ENCODE data around the gene NOXA1. TPM values are rescaled to one million over a fixed set of nuclear protein-coding genes. Genes with fewer than 3 reads are reported as not detected.
"Not testable (repeated sequence)": the region's sequence is repeated elsewhere in the genome, so short reads cannot be mapped to it uniquely, and the experiment has no call there.

NOXA1 gene
- total RNA-seq, 1 donor from 2014 or later: 0.50 TPM

GRCh38 chr9:137448602-137448962, 25.4 kb downstream of the NOXA1 start:
- Mint-ChIP-seq H3K9me3 (ENCODE audit: unreplicated experiment) (no peaks in the 10 kb centered on the region), H3K27ac (ENCODE audit: unreplicated experiment) (no peak overlapping the region), H3K4me3 (ENCODE audit: unreplicated experiment) (no peak overlapping the region), H3K4me1 (ENCODE audit: low read depth, unreplicated experiment) (peaks cover 2% of the 10 kb centered on the region), H3K27me3 (ENCODE audit: low read depth, unreplicated experiment) (peaks cover 1% of the 10 kb centered on the region), H3K36me3 (ENCODE audit: low read depth, unreplicated experiment) (peaks cover 2% of the 10 kb centered on the region)
- Histone ChIP-seq H3K27me3 (ENCODE audit: insufficient read depth, low read length) (no peaks in the 10 kb centered on the region), H3K36me3 (ENCODE audit: insufficient read depth, low read length) (peaks cover 3% of the 10 kb centered on the region), H3K9me3 (ENCODE audit: insufficient read depth, low read depth, low read length) (no peaks in the 10 kb centered on the region), H2AFZ (ENCODE audit: low read depth, low read length) (no peak overlapping the region), H3K4me2 (ENCODE audit: low read length) (no peak overlapping the region), H3K27ac (ENCODE audit: low read depth, low read length) (no peak overlapping the region), H3K9ac (ENCODE audit: low read length) (no peak overlapping the region), H4K20me1 (ENCODE audit: insufficient read depth, low read length) (peaks cover 18% of the 10 kb centered on the region), H3K4me3 (ENCODE audit: insufficient read depth, low read depth, low read length) (no peak overlapping the region), H3K4me1 (ENCODE audit: insufficient read depth, low read length) (no peaks in the 10 kb centered on the region), H3K79me2 (ENCODE audit: insufficient read depth, low read length) (no peaks in the 10 kb centered on the region)
- FAIRE-seq: no peak
- no peak for TF ChIP-seq EZH2 (IDR thresholded peaks at IDR 0.05; ENCODE audit: insufficient read depth, low read length)
- TF ChIP-seq CTCF (IDR thresholded peaks at IDR 0.05; ENCODE audit: insufficient read depth, low read depth, low read length): no peak
- DNase-seq (ENCODE audit: low read depth): no peak

- no peak for TF ChIP-seq CTCF (IDR thresholded peaks at IDR 0.05; ENCODE audit: insufficient read depth, low read depth, low read length)
- TF ChIP-seq EZH2 (IDR thresholded peaks at IDR 0.05; ENCODE audit: insufficient read depth, low read length): no peak
- H3K27ac ChIP-seq (ENCODE audit: low read depth, low read length): no peak overlapping the region
- no peak for DNase-seq (ENCODE audit: low read depth)
- no peaks in the 10 kb centered on the region for H3K79me2 ChIP-seq (ENCODE audit: insufficient read depth, low read length)
- no peak overlapping the region for H3K4me2 ChIP-seq (ENCODE audit: low read length)
- H4K20me1 ChIP-seq (ENCODE audit: insufficient read depth, low read length): peaks cover 19% of the 10 kb centered on the region
- H2AFZ ChIP-seq (ENCODE audit: low read depth, low read length): no peak overlapping the region
- peaks cover 2% of the 10 kb centered on the region for H3K4me1 Mint-ChIP-seq (ENCODE audit: low read depth, unreplicated experiment)
- peaks cover under 1% of the 10 kb centered on the region for H3K4me1 ChIP-seq (ENCODE audit: insufficient read depth, low read length)
- no peak overlapping the region for H3K27ac Mint-ChIP-seq (ENCODE audit: unreplicated experiment)
- no peaks in the 10 kb centered on the region for H3K9me3 ChIP-seq (ENCODE audit: insufficient read depth, low read depth, low read length)
- H3K27me3 ChIP-seq (ENCODE audit: insufficient read depth, low read length): no peaks in the 10 kb centered on the region
- peaks cover 1% of the 10 kb centered on the region for H3K27me3 Mint-ChIP-seq (ENCODE audit: low read depth, unreplicated experiment)
- no peak overlapping the region for H3K4me3 Mint-ChIP-seq (ENCODE audit: unreplicated experiment)
- H3K9ac ChIP-seq (ENCODE audit: low read length): no peak overlapping the region
- no peak for FAIRE-seq
- H3K9me3 Mint-ChIP-seq (ENCODE audit: unreplicated experiment): no peaks in the 10 kb centered on the region
- H3K36me3 ChIP-seq (ENCODE audit: insufficient read depth, low read length): peaks cover 3% of the 10 kb centered on the region
- no peak overlapping the region for H3K4me3 ChIP-seq (ENCODE audit: insufficient read depth, low read depth, low read length)
- peaks cover 4% of the 10 kb centered on the region for H3K36me3 Mint-ChIP-seq (ENCODE audit: low read depth, unreplicated experiment)
These were observed 26.1 kb downstream of the NOXA1 start for GRCh38 chr9:137449081-137449844.

GRCh38 chr9:137449931-137450538, 26.8 kb downstream of the NOXA1 start:
- no peak overlapping the region for H3K4me3 Mint-ChIP-seq (ENCODE audit: unreplicated experiment)
- Histone ChIP-seq H3K27ac (ENCODE audit: low read depth, low read length) (no peak overlapping the region), H3K4me3 (ENCODE audit: insufficient read depth, low read depth, low read length) (no peak overlapping the region), H3K27me3 (ENCODE audit: insufficient read depth, low read length) (no peaks in the 10 kb centered on the region), H3K4me2 (ENCODE audit: low read length) (no peak overlapping the region), H3K9ac (ENCODE audit: low read length) (no peak overlapping the region), H3K36me3 (ENCODE audit: insufficient read depth, low read length) (peaks cover 3% of the 10 kb centered on the region), H4K20me1 (ENCODE audit: insufficient read depth, low read length) (peaks cover 26% of the 10 kb centered on the region), H3K4me1 (ENCODE audit: insufficient read depth, low read length) (peaks cover 9% of the 10 kb centered on the region), H3K79me2 (ENCODE audit: insufficient read depth, low read length) (no peaks in the 10 kb centered on the region), H2AFZ (ENCODE audit: low read depth, low read length) (no peak overlapping the region), H3K9me3 (ENCODE audit: insufficient read depth, low read depth, low read length) (no peaks in the 10 kb centered on the region)
- no peak for TF ChIP-seq CTCF (IDR thresholded peaks at IDR 0.05; ENCODE audit: insufficient read depth, low read depth, low read length)
- no peak for TF ChIP-seq EZH2 (IDR thresholded peaks at IDR 0.05; ENCODE audit: insufficient read depth, low read length)
- FAIRE-seq (no peak), DNase-seq (ENCODE audit: low read depth) (no peak)
- no peaks in the 10 kb centered on the region for H3K9me3 Mint-ChIP-seq (ENCODE audit: unreplicated experiment)
- H3K36me3 Mint-ChIP-seq (ENCODE audit: low read depth, unreplicated experiment): peaks cover 4% of the 10 kb centered on the region
- H3K27me3 Mint-ChIP-seq (ENCODE audit: low read depth, unreplicated experiment): peaks cover 1% of the 10 kb centered on the region
- H3K4me1 Mint-ChIP-seq (ENCODE audit: low read depth, unreplicated experiment): peaks cover 2% of the 10 kb centered on the region
- no peak overlapping the region for H3K27ac Mint-ChIP-seq (ENCODE audit: unreplicated experiment)

- Histone ChIP-seq H4K20me1 (ENCODE audit: insufficient read depth, low read length) (peaks cover 28% of the 10 kb centered on the region), H3K4me1 (ENCODE audit: insufficient read depth, low read length) (peaks cover 15% of the 10 kb centered on the region)
- H3K4me1 Mint-ChIP-seq (ENCODE audit: low read depth, unreplicated experiment); H3K36me3 Mint-ChIP-seq (ENCODE audit: low read depth, unreplicated experiment); H3K9ac ChIP-seq (ENCODE audit: low read length); H3K4me3 ChIP-seq (ENCODE audit: insufficient read depth, low read depth, low read length); H3K4me3 Mint-ChIP-seq (ENCODE audit: unreplicated experiment); H3K9me3 ChIP-seq (ENCODE audit: insufficient read depth, low read depth, low read length); FAIRE-seq; H3K79me2 ChIP-seq (ENCODE audit: insufficient read depth, low read length); H3K27ac ChIP-seq (ENCODE audit: low read depth, low read length); H3K27ac Mint-ChIP-seq (ENCODE audit: unreplicated experiment); H3K27me3 Mint-ChIP-seq (ENCODE audit: low read depth, unreplicated experiment); H2AFZ ChIP-seq (ENCODE audit: low read depth, low read length); H3K36me3 ChIP-seq (ENCODE audit: insufficient read depth, low read length); DNase-seq (ENCODE audit: low read depth); H3K9me3 Mint-ChIP-seq (ENCODE audit: unreplicated experiment); H3K27me3 ChIP-seq (ENCODE audit: insufficient read depth, low read length); H3K4me2 ChIP-seq (ENCODE audit: low read length): not testable (repeated sequence)
These were observed 27.5 kb downstream of the NOXA1 start for GRCh38 chr9:137450539-137451222.
